Spinal cord (tissue), 10 donors: Measurements from ENCODE around the gene HOXA4. TPM values are rescaled to one million over a fixed set of nuclear protein-coding genes. Genes with fewer than 3 reads are reported as not detected.

Experiments
- DNase-seq, 6 donors: peaks; one replicate each; pipeline versions ENCODE4 v3.0.0 to v3.0.0-alpha.2; 2013 to 2015; ENCODE audit warnings: low spot score in 6 of 6, low read depth in 4 of 6
- H3K27ac ChIP-seq: one replicate; pipeline ENCODE4 v1.5.1; 2013; ENCODE audit warnings: low read depth, low read length, control low read depth
- H3K27me3 ChIP-seq: one replicate; pipeline ENCODE4 v1.6.1; 2013; ENCODE audit warnings: low read length; ENCODE audit not compliant: control insufficient read depth, insufficient read depth
- H3K36me3 ChIP-seq: one replicate; pipeline ENCODE4 v1.6.1; 2013; ENCODE audit warnings: low read length; ENCODE audit not compliant: control insufficient read depth, insufficient read depth
- H3K4me1 ChIP-seq: one replicate; pipeline ENCODE4 v1.6.1; 2013; ENCODE audit warnings: low read length; ENCODE audit not compliant: control insufficient read depth, insufficient read depth
- H3K4me3 ChIP-seq: one replicate; pipeline ENCODE4 v1.5.1; 2013; ENCODE audit warnings: low read depth, low read length, control low read depth
- H3K9me3 ChIP-seq: one replicate; pipeline ENCODE4 v1.6.1; 2013; ENCODE audit warnings: low read length; ENCODE audit not compliant: control insufficient read depth, insufficient read depth
- WGBS: methylation state at CpG from one replicate; pipeline ENCODE4 v1.1.5; 2013; ENCODE audit warnings: missing lambda C conversion rate; ENCODE audit not compliant: insufficient coverage; 5-methylcytosine and 5-hydroxymethylcytosine counted together
- polyA plus RNA-seq, 2 donors: library from polyadenylated mRNA; unstranded; fragments of 120-200 nt; gene quantifications; one replicate each; pipeline ENCODE4 v1.2.1, GENCODE V29; 2013; ENCODE audit not compliant: insufficient read length in 2 of 2
- total RNA-seq, 2 donors: library from RNA; depleted of rRNA in 1 of 2; stranded (reverse); fragments of 120-200 nt in 1 of 2; fragments of >200 nt in 1 of 2; gene quantifications; one replicate each; pipeline versions ENCODE4 v1.2.3 to v1.2.4, GENCODE V29; 2013 to 2014
- donor health status: healthy.

The HOXA4 gene
- total and polyA plus RNA-seq, 4 donors: 1.4 to 56.1 (median 25.7) TPM

GRCh38 chr7:27121684-27122076, 8.9 kb downstream of the HOXA4 start:
- H3K36me3 ChIP-seq: peaks cover 28% of the 10 kb centered on the region
- no peak for DNase-seq
- peak overlapping the region; percentile 46 for H3K4me3 ChIP-seq
- H3K27ac ChIP-seq: peak overlapping the region; percentile 98
- 14% methylated on average over 7 of the region's 7 CpGs for WGBS
- peaks cover 78% of the 10 kb centered on the region for H3K4me1 ChIP-seq
- peaks cover 17% of the 10 kb centered on the region for H3K27me3 ChIP-seq
- no peaks in the 10 kb centered on the region for H3K9me3 ChIP-seq

GRCh38 chr7:27119412-27119911, 11.1 kb downstream of the HOXA4 start:
- H3K4me1 ChIP-seq: peaks cover 78% of the 10 kb centered on the region
- peaks cover 11% of the 10 kb centered on the region for H3K27me3 ChIP-seq
- H3K27ac ChIP-seq: peak overlapping the region; percentile 98
- H3K9me3 ChIP-seq: no peaks in the 10 kb centered on the region
- peaks cover 36% of the 10 kb centered on the region for H3K36me3 ChIP-seq
- H3K4me3 ChIP-seq: peak overlapping the region; percentile 16
- no peak for DNase-seq
- WGBS: no CpG with 5 or more reads among the region's 1 CpG

DNA sequence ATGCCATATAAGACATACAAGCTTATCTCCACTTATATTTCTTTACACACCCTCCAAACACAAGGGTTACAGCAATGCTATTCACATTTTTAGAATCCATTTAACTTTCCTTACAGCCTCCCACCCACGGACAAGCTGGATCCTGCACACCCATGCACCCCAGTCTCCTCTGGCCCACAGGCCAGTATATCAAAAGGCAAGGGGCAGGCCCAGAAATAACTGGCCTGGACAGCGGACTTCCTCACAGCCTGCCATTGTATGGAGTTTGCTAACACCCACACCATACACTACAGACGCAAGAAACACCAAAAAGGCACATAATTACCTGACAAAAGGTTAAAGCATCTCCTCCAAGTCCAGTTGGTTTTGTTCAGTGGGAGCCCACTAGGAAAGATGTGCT, 12.0 kb downstream of the HOXA4 start:
- peak overlapping the region; percentile 98 for H3K27ac ChIP-seq
- WGBS: 39% methylated on average over 2 of the region's 3 CpGs
- peaks cover 69% of the 10 kb centered on the region for H3K4me1 ChIP-seq
- no peak for DNase-seq
- H3K27me3 ChIP-seq: peaks cover 11% of the 10 kb centered on the region
- H3K36me3 ChIP-seq: peaks cover 30% of the 10 kb centered on the region
- H3K9me3 ChIP-seq: no peaks in the 10 kb centered on the region
- H3K4me3 ChIP-seq: peak overlapping the region; percentile 65

- 41% methylated on average over 4 of the region's 19 CpGs for WGBS
- Histone ChIP-seq H3K9me3 (no peaks in the 10 kb centered on the region), H3K27ac (peak overlapping the region; percentile 98), H3K27me3 (peaks cover 11% of the 10 kb centered on the region), H3K36me3 (peaks cover 30% of the 10 kb centered on the region), H3K4me3 (peak overlapping the region; percentile 65), H3K4me1 (peaks cover 67% of the 10 kb centered on the region)
- peak in 1 of 6 donors; percentile 84 for DNase-seq
These were observed 12.6 kb downstream of the HOXA4 start for GRCh38 chr7:27117887-27118491.

DNA sequence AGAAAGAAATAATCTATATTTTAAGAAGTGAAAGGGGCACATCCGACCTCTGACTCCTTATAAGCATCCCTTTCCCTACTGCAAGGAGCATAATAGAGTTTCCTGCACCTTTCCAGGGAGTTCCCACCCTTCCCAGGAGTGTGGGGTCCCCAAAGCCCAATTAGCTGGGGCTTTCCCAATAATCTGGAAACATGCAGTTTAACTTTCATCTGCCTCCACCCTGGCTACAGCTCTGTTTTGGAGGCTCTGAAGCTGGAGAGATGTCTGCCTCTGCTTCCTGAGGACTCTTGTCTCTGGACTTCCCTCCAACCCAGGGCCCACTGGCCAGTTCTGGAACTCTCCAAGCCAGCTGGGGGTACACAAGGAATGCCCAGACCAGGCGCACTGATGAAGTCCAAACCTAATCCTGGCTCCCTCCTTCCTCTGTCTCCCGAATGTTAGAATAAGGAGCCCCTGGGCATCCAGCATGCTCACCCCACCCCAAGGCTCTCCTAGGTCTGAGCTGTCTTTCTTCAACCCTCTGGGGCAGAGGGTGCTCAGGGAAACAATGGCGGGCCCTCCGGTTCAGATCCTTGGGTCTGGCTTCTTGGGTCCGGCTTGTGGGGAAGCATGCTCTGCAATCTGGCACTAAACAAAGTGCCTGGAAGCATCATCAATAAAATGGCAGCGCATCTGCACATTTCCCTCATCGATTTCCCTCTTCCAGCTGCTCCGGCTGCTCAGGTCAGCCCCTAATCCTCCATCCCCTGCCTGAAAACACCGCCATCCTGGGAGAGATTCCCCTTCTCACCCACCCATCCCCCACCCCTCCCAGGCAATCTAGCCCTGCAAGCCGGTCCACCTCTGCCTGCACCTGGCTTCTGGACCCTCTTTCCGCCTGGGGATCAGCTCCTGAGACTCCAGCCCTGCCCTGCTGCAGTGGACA, 13.3 kb downstream of the HOXA4 start:
- H3K36me3 ChIP-seq: peaks cover 26% of the 10 kb centered on the region
- peak in 1 of 6 donors; percentile 74 for DNase-seq
- peak overlapping the region; percentile 98 for H3K27ac ChIP-seq
- peaks cover 11% of the 10 kb centered on the region for H3K27me3 ChIP-seq
- H3K4me1 ChIP-seq: peaks cover 60% of the 10 kb centered on the region
- WGBS: 16% methylated on average over 11 of the region's 12 CpGs
- no peaks in the 10 kb centered on the region for H3K9me3 ChIP-seq
- peak overlapping the region; percentile 65 for H3K4me3 ChIP-seq

DNA sequence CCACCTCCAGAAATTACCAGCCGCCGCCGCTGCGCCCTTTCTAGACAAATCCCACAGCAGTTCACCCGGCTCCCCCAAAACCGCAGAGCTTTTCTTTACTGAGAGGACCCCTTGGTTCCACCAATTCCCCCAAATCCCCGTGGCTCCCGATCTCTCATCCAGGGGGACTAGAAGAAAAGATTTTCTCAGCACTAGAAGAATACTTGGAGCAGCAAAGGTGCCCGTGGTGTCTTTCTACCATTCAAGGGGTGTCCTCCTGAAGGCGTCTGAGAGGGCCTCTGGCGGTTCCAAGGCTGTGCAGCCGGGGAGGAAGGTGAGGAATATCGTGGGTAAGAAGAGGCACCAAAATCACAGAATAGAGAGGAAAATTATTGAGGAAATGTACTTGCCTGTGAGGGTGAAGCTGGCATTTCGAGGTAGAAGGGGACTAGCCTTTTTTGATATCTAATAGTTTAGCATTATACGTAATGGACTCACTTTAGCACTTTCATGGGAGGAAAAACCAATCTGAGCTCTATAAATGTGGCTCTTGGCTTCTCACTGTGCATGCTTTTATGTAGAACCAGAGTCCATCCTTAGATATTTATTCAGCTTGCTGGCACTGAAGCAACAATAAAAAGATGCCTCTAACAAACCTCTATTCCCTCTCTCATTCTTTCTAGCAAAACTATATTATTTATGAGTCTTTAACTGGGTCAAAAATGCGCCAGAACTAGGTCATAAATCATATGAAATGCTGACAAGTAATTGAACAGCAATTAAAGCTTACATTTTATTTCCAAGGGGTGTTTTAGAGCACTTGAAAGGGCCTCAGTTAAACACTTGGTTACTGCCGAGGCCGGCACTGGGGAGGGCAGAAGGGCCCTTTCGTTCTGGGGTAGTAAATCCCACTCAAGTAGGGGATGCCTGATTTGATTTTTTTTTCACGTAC, 14.3 kb downstream of the HOXA4 start:
- Histone ChIP-seq H3K27ac (peak overlapping the region; percentile 98), H3K36me3 (peaks cover 22% of the 10 kb centered on the region), H3K27me3 (peaks cover 11% of the 10 kb centered on the region), H3K4me1 (peaks cover 56% of the 10 kb centered on the region), H3K9me3 (no peaks in the 10 kb centered on the region), H3K4me3 (peak overlapping the region; percentile 65)
- peak in 1 of 6 donors; percentile 88 for DNase-seq
- WGBS: 26% methylated on average over 7 of the region's 20 CpGs

DNA sequence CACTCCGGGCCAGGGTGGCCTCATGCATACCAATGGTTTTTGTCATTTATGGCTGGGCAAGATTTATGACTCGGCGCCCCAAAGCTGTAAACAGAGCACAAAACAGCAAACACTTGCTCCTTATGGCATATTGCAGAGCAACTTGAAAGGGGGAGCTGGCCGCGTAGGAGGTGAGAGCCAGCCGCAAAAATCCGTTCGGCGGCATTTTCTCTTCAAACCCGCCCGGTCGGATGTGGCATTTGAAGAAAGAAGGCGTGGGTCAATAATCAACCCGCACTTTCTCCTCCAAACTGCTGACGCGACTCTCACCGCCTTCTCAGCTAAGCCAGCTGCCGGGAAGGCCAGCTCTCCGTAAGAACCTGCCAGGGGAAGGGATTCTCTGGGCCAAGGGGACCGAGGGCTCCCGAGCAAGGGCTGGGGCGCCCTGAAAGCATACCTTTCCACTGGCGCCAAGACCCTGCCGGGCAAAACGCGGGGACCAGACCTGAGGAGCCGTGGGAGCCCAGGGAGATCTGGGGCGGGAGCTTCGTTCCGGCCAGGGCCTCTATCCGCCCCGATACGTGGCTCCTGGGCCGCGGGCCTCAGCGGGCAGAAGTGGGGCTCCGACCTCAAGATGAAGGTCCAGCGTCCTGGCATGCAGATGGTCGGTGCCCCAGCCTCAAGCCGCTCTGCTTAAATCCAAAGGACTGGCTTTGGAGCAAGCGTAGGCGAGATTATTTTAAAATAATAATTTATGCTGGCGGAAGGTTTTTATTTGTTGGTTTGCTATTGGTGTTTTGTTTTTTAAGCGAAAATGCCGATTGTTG, 15.1 kb downstream of the HOXA4 start:
- 10% methylated on average over 31 of the region's 45 CpGs for WGBS
- H3K27me3 ChIP-seq: peaks cover 9% of the 10 kb centered on the region
- peak in 2 of 6 donors; percentile 74 to 90 for DNase-seq
- H3K9me3 ChIP-seq: no peaks in the 10 kb centered on the region
- H3K36me3 ChIP-seq: peaks cover 23% of the 10 kb centered on the region
- peak overlapping the region; percentile 98 for H3K27ac ChIP-seq
- peak overlapping the region; percentile 65 for H3K4me3 ChIP-seq
- H3K4me1 ChIP-seq: peaks cover 58% of the 10 kb centered on the region

DNA sequence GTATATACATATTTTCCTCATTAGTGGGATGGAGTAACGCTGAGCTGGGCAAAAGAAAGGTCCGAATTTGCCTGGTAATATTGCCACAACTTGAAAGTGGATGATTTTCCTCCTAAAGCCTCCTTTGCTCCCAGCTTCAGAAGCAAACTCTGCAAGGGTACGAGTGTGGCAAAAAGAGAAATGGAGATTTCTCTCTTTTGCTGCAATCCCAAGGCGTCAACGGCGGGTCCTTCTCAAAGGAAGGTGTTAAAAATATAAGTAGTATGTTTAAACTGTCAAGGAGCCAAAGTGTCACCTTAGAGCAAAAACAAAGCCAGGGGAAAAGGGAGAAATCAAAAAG, 15.7 kb downstream of the HOXA4 start:
- Histone ChIP-seq H3K4me1 (peaks cover 58% of the 10 kb centered on the region), H3K27ac (peak overlapping the region; percentile 98), H3K4me3 (peak overlapping the region; percentile 65), H3K27me3 (peaks cover 9% of the 10 kb centered on the region), H3K36me3 (peaks cover 28% of the 10 kb centered on the region), H3K9me3 (no peaks in the 10 kb centered on the region)
- DNase-seq: no peak
- 16% methylated on average over 4 of the region's 6 CpGs for WGBS
